ENCODE measurements around the gene GRPEL1. TPM values are rescaled to one million over a fixed set of nuclear protein-coding genes. Genes with fewer than 3 reads are reported as not detected.
A peak's percentile ranks its signal among the peaks of the same experiment; 100 is the strongest.

GRPEL1 gene
- polyA plus RNA-seq, 1 of the 3 experiments (the other 2 are of a cell fraction), result 29.8 TPM

DNA sequence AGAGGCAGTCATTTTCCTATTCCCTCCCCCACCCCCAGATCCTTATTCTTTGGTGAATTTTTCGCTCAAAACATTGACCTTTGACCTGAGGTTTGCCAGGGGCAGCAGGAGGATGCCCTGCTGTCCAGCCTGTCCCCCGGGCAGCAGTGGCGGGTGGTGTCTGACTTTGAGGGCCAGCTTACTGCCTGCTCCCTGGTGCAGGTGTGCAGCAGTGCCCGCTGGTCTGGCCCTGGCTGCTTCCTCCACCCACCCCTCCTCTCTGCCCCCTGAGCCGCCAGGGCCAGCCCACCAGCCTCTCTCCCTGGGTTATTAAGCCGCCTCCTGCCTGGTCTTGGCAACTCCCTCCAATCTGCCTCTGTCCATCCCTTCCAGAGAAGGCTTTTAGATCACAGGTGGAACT, 40.8 kb upstream of the GRPEL1 start:
- no peaks in the 10 kb centered on the region for H3K9me3 ChIP-seq
- no peak overlapping the region for H3K27ac ChIP-seq (ENCODE audit: low read depth in 2 of 2, low read length in 1 of 2)
- DNase-seq, result peak; percentile 22
- no peaks in the 10 kb centered on the region for H3K9me2 ChIP-seq
- H3K79me2 ChIP-seq (ENCODE audit: insufficient read depth), result no peaks in the 10 kb centered on the region
- no peak overlapping the region for H3K4me3 ChIP-seq (ENCODE audit: low read depth in 2 of 2, low read length in 1 of 2)
- no peak overlapping the region for H3K4me2 ChIP-seq
- 71% methylated on average over 5 of the region's 6 CpGs for WGBS (ENCODE audit: low lambda C conversion rate)
- H2AFZ ChIP-seq (ENCODE audit: low read depth), result no peak overlapping the region
- TF ChIP-seq FOXM1 (IDR thresholded peaks at IDR 0.05; ENCODE audit: low read depth) (no peak), FOXJ3 (CRISPR knock-in tag; IDR thresholded peaks at IDR 0.05) (no peak), RAD21 (IDR thresholded peaks at IDR 0.05; ENCODE audit: low read length) (no peak), MXI1 (IDR thresholded peaks at IDR 0.05; ENCODE audit: low read depth, low read length) (no peak), NFIC (IDR thresholded peaks at IDR 0.05; ENCODE audit: borderline replicate concordance) (no peak), ELF1 (IDR thresholded peaks at IDR 0.05) (no peak), CHD2 (IDR thresholded peaks at IDR 0.05; ENCODE audit: low read length, partially characterized antibody) (no peak), RCOR1 (IDR thresholded peaks at IDR 0.05; ENCODE audit: low read length) (no peak), EP300 (IDR thresholded peaks at IDR 0.05; ENCODE audit: borderline replicate concordance in 1 of 2, low read depth in 1 of 2, low read length in 1 of 2) (no peak), EZH2phosphoT487 (IDR thresholded peaks at IDR 0.05; ENCODE audit: borderline replicate concordance, low read depth) (no peak), TEAD4 (IDR thresholded peaks at IDR 0.05; ENCODE audit: borderline replicate concordance, insufficient read depth) (no peak)
- TF ChIP-seq, protein P1, sequence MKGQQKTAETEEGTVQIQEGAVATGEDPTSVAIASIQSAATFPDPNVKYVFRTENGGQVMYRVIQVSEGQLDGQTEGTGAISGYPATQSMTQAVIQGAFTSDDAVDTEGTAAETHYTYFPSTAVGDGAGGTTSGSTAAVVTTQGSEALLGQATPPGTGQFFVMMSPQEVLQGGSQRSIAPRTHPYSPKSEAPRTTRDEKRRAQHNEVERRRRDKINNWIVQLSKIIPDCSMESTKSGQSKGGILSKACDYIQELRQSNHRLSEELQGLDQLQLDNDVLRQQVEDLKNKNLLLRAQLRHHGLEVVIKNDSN (IDR thresholded peaks at IDR 0.05; ENCODE audit: borderline replicate concordance, low read depth), result no peak
- TF ChIP-seq, protein P2, sequence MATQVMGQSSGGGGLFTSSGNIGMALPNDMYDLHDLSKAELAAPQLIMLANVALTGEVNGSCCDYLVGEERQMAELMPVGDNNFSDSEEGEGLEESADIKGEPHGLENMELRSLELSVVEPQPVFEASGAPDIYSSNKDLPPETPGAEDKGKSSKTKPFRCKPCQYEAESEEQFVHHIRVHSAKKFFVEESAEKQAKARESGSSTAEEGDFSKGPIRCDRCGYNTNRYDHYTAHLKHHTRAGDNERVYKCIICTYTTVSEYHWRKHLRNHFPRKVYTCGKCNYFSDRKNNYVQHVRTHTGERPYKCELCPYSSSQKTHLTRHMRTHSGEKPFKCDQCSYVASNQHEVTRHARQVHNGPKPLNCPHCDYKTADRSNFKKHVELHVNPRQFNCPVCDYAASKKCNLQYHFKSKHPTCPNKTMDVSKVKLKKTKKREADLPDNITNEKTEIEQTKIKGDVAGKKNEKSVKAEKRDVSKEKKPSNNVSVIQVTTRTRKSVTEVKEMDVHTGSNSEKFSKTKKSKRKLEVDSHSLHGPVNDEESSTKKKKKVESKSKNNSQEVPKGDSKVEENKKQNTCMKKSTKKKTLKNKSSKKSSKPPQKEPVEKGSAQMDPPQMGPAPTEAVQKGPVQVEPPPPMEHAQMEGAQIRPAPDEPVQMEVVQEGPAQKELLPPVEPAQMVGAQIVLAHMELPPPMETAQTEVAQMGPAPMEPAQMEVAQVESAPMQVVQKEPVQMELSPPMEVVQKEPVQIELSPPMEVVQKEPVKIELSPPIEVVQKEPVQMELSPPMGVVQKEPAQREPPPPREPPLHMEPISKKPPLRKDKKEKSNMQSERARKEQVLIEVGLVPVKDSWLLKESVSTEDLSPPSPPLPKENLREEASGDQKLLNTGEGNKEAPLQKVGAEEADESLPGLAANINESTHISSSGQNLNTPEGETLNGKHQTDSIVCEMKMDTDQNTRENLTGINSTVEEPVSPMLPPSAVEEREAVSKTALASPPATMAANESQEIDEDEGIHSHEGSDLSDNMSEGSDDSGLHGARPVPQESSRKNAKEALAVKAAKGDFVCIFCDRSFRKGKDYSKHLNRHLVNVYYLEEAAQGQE (IDR thresholded peaks at IDR 0.05; ENCODE audit: low read depth, low read length), result no peak
- TF ChIP-seq, protein P3, sequence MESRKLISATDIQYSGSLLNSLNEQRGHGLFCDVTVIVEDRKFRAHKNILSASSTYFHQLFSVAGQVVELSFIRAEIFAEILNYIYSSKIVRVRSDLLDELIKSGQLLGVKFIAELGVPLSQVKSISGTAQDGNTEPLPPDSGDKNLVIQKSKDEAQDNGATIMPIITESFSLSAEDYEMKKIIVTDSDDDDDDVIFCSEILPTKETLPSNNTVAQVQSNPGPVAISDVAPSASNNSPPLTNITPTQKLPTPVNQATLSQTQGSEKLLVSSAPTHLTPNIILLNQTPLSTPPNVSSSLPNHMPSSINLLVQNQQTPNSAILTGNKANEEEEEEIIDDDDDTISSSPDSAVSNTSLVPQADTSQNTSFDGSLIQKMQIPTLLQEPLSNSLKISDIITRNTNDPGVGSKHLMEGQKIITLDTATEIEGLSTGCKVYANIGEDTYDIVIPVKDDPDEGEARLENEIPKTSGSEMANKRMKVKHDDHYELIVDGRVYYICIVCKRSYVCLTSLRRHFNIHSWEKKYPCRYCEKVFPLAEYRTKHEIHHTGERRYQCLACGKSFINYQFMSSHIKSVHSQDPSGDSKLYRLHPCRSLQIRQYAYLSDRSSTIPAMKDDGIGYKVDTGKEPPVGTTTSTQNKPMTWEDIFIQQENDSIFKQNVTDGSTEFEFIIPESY (IDR thresholded peaks at IDR 0.05; ENCODE audit: borderline replicate concordance, low read depth), result no peak
- TF ChIP-seq, protein P4, sequence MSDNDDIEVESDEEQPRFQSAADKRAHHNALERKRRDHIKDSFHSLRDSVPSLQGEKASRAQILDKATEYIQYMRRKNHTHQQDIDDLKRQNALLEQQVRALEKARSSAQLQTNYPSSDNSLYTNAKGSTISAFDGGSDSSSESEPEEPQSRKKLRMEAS (IDR thresholded peaks at IDR 0.05; ENCODE audit: low read depth), result no peak
- H3K27me3 ChIP-seq (ENCODE audit: insufficient read depth), result no peaks in the 10 kb centered on the region
- peaks cover 0 to under 1% of the 10 kb centered on the region in 2 experiments; a peak in 1 of 4 replicates for H3K4me1 ChIP-seq (ENCODE audit: control insufficient read depth in 1 of 2, insufficient read depth in 2 of 2, low read depth in 1 of 2, low read length in 1 of 2)
- H3K36me3 ChIP-seq (replicated peaks in 1 of 2; ENCODE audit: control insufficient read depth in 1 of 2, insufficient read depth in 2 of 2, low read length in 1 of 2), result no peaks in the 10 kb centered on the region
- POLR2A ChIA-PET, result no interaction called here
- no peak overlapping the region for H3K9ac ChIP-seq
- H4K20me1 ChIP-seq (ENCODE audit: insufficient read depth), result no peaks in the 10 kb centered on the region
- CTCF ChIA-PET, result no interaction called here
- H3F3A ChIP-seq (replicated peaks; ENCODE audit: insufficient read depth), result no peaks in the 10 kb centered on the region

Measured in SK-N-SH (cell line).